Testis (tissue), 3 donors: ENCODE results near the gene OR1F1. TPM values are rescaled to one million over a fixed set of nuclear protein-coding genes. Genes with fewer than 3 reads are reported as not detected.

Experiments
- polyA plus RNA-seq: library from polyadenylated mRNA; stranded (reverse); fragments of 350-450 nt; fragmentation: Illumina TruSeq; extraction: RNeasy Lipid Tissue Mini Kit (QIAGEN cat#74804); gene quantifications from one replicate; pipeline ENCODE4 v1.2.3, GENCODE V29; 2014; ENCODE audit warnings: low read depth, low replicate concordance; ENCODE audit not compliant: insufficient read depth
- total RNA-seq, 2 donors: library from RNA; depleted of rRNA; stranded (reverse); fragments of >200 nt; gene quantifications; one replicate each; pipeline ENCODE4 v1.2.3, GENCODE V29; 2016

Gene OR1F1
- total and polyA plus RNA-seq, 3 donors from 2014 or later, result not detected

Other genes starting within 250 kb of the OR1F1 start
- gene KREMEN2, start 223.9 kb upstream of the OR1F1 start, total RNA-seq, result 1 to 10 TPM; 1.7 TPM
- gene KREMEN2, start 223.9 kb upstream of the OR1F1 start, polyA plus RNA-seq, result 0.86 TPM
- gene PAQR4, start 218.9 kb upstream of the OR1F1 start, total RNA-seq, result 1 to 10 TPM; 6.4 to 7.1 TPM
- gene PAQR4, start 218.9 kb upstream of the OR1F1 start, polyA plus RNA-seq, result 6.2 TPM
- 100 to 1,000 TPM in 1 of 2 donors, 10 to 100 TPM in 1; 76.4 to 146 TPM for gene PKMYT1, start 207.8 kb upstream of the OR1F1 start, total RNA-seq
- gene PKMYT1, start 207.8 kb upstream of the OR1F1 start, polyA plus RNA-seq, result 119 TPM
- gene CLDN9, start 175.3 kb upstream of the OR1F1 start, total RNA-seq, result under 1 TPM; 0.37 to 0.39 TPM
- 0.34 TPM for gene CLDN9, start 175.3 kb upstream of the OR1F1 start, polyA plus RNA-seq
- under 1 TPM; 0.55 to 0.74 TPM for gene CLDN6, start 170.0 kb upstream of the OR1F1 start, total RNA-seq
- gene CLDN6, start 170.0 kb upstream of the OR1F1 start, polyA plus RNA-seq, result 0.70 TPM
- 10 to 100 TPM; 16.8 to 33.4 TPM for gene TNFRSF12A, start 167.8 kb upstream of the OR1F1 start, total RNA-seq
- 12.8 TPM for gene TNFRSF12A, start 167.8 kb upstream of the OR1F1 start, polyA plus RNA-seq
- gene HCFC1R1, start 164.3 kb upstream of the OR1F1 start, total RNA-seq, result 10 to 100 TPM; 30.2 to 39.4 TPM
- 94.5 TPM for gene HCFC1R1, start 164.3 kb upstream of the OR1F1 start, polyA plus RNA-seq
- gene THOC6, start 164.2 kb upstream of the OR1F1 start, total RNA-seq, result 10 to 100 TPM; 17.3 to 27.3 TPM
- 19.6 TPM for gene THOC6, start 164.2 kb upstream of the OR1F1 start, polyA plus RNA-seq
- 1 to 10 TPM in 1 of 2 donors, under 1 TPM in 1; 0.37 to 1.3 TPM for gene BICDL2, start 151.3 kb upstream of the OR1F1 start, total RNA-seq
- gene BICDL2, start 151.3 kb upstream of the OR1F1 start, polyA plus RNA-seq, result 0.29 TPM
- 1 to 10 TPM in 1 of 2 donors, under 1 TPM in 1; 0.62 to 1.5 TPM for gene MMP25, start 141.6 kb upstream of the OR1F1 start, total RNA-seq
- 0.53 TPM for gene MMP25, start 141.6 kb upstream of the OR1F1 start, polyA plus RNA-seq
- gene IL32, start 122.6 kb upstream of the OR1F1 start, total RNA-seq, result 10 to 100 TPM; 27.1 to 33.0 TPM
- 62.2 TPM for gene IL32, start 122.6 kb upstream of the OR1F1 start, polyA plus RNA-seq
- gene ZSCAN10, start 88.9 kb upstream of the OR1F1 start, total RNA-seq, result under 1 TPM; 0.79 to 0.93 TPM
- 0.91 TPM for gene ZSCAN10, start 88.9 kb upstream of the OR1F1 start, polyA plus RNA-seq
- 10 to 100 TPM in 1 of 2 donors, 1 to 10 TPM in 1; 9.8 to 19.4 TPM for gene ZNF205, start 75.6 kb upstream of the OR1F1 start, total RNA-seq
- 5.5 TPM for gene ZNF205, start 75.6 kb upstream of the OR1F1 start, polyA plus RNA-seq
- gene ZNF213, start 53.2 kb upstream of the OR1F1 start, total RNA-seq, result 10 to 100 TPM; 43.1 to 57.3 TPM
- gene ZNF213, start 53.2 kb upstream of the OR1F1 start, polyA plus RNA-seq, result 46.8 TPM
- 10 to 100 TPM; 45.2 to 48.3 TPM for gene ZNF200, start 47.0 kb downstream of the OR1F1 start, total RNA-seq
- gene ZNF200, start 47.0 kb downstream of the OR1F1 start, polyA plus RNA-seq, result 41.9 TPM
- gene MEFV, start 68.4 kb downstream of the OR1F1 start, total RNA-seq, result 1 to 10 TPM; 5.2 to 5.7 TPM
- 2.6 TPM for gene MEFV, start 68.4 kb downstream of the OR1F1 start, polyA plus RNA-seq
- 10 to 100 TPM; 47.3 to 58.3 TPM for gene ZNF263, start 95.3 kb downstream of the OR1F1 start, total RNA-seq
- 44.7 TPM for gene ZNF263, start 95.3 kb downstream of the OR1F1 start, polyA plus RNA-seq
- gene TIGD7, start 117.2 kb downstream of the OR1F1 start, total RNA-seq, result 10 to 100 TPM; 17.5 to 22.6 TPM
- gene TIGD7, start 117.2 kb downstream of the OR1F1 start, polyA plus RNA-seq, result 12.7 TPM
- gene ZNF75A, start 117.3 kb downstream of the OR1F1 start, total RNA-seq, result 10 to 100 TPM; 50.9 to 66.3 TPM
- gene ZNF75A, start 117.3 kb downstream of the OR1F1 start, polyA plus RNA-seq, result 29.5 TPM
- under 1 TPM; 0.39 to 0.68 TPM for gene OR2C1, start 167.7 kb downstream of the OR1F1 start, total RNA-seq
- gene OR2C1, start 167.7 kb downstream of the OR1F1 start, polyA plus RNA-seq, result 0.30 TPM
- 10 to 100 TPM; 13.4 to 19.1 TPM for gene ZSCAN32, start 212.8 kb downstream of the OR1F1 start, total RNA-seq
- gene ZSCAN32, start 212.8 kb downstream of the OR1F1 start, polyA plus RNA-seq, result 21.0 TPM
- gene ZNF174, start 213.0 kb downstream of the OR1F1 start, total RNA-seq, result 10 to 100 TPM; 18.3 to 23.2 TPM
- 19.2 TPM for gene ZNF174, start 213.0 kb downstream of the OR1F1 start, polyA plus RNA-seq